ENCODE measurements around the gene CAMK2B.

CAMK2B gene

DNA sequence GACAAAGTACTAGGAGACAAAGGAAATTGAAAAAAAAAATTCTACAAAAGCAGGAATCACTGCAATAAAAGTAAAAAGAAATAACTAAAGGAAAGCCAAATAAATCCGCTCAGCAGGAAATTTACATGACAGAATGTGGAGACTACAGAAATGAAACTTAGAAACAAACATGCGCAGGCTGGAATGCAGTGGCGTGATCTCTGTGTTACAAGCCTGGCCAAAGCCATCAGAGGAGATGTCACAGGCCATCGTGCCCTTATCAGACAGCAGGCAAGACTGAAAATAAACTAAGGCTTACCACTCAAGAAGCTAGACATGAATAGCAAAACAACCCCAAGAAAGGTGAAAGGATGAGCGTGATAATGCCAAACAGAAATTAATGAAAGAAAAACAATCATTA is 6.3 kb upstream of the CAMK2B start:
- H3K4me3 ChIP-seq (replicated peaks in 1 of 2; ENCODE audit: low read depth in 2 of 2, low read length in 2 of 2), result no peak overlapping the region
- TF ChIP-seq, protein P1, sequence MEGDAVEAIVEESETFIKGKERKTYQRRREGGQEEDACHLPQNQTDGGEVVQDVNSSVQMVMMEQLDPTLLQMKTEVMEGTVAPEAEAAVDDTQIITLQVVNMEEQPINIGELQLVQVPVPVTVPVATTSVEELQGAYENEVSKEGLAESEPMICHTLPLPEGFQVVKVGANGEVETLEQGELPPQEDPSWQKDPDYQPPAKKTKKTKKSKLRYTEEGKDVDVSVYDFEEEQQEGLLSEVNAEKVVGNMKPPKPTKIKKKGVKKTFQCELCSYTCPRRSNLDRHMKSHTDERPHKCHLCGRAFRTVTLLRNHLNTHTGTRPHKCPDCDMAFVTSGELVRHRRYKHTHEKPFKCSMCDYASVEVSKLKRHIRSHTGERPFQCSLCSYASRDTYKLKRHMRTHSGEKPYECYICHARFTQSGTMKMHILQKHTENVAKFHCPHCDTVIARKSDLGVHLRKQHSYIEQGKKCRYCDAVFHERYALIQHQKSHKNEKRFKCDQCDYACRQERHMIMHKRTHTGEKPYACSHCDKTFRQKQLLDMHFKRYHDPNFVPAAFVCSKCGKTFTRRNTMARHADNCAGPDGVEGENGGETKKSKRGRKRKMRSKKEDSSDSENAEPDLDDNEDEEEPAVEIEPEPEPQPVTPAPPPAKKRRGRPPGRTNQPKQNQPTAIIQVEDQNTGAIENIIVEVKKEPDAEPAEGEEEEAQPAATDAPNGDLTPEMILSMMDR (IDR thresholded peaks at IDR 0.05; ENCODE audit: low read depth, low read length), result no peak
- no peak for DNase-seq (ENCODE audit: low read depth in 2 of 2)

DNA sequence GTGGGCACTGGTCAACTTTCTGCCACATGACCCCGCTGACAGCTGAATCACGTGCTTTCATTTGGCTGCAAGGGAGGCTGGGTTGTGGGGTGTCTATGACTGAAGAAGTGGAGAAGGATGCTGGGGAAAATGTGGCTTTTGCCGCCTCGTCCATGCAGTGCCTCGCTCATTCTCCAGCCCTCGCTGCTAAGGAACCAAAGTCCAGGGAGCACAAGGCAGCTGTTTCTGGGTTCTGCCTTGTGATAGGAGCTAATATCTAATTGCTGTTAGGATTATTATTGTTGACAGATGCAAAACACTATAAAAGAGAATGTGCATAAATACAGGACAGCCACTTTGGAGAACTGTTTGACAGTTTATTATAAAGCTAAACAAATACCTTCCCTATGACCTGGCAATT is 4.9 kb upstream of the CAMK2B start:
- DNase-seq (ENCODE audit: low read depth in 2 of 2), result no peak
- no peak overlapping the region for H3K4me3 ChIP-seq (replicated peaks in 1 of 2; ENCODE audit: low read depth in 2 of 2, low read length in 2 of 2)
- TF ChIP-seq, protein P1 (IDR thresholded peaks at IDR 0.05; ENCODE audit: low read depth, low read length), result no peak

DNA sequence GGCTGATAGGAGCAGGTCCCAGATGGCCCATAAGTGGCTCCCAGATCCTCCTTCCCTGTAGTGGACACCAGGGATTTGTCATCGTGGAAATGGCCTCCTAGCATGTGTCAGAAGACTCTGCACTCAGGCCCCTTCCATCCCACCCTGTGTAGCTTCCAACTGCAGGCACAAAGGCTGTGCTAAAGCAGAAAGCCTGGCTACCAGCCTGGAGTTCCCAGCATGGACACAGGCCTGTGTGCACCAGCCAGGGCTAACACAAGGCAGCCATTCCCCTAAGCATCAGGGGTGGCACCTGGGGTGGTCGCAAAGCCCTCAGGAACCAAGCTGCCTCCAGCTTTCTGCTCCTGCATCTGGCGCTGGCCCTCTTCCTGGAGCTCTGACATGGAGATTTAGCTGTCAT is 4.5 kb upstream of the CAMK2B start:
- no peak for DNase-seq (ENCODE audit: low read depth in 2 of 2)
- TF ChIP-seq, protein P1 (IDR thresholded peaks at IDR 0.05; ENCODE audit: low read depth, low read length), result no peak

DNA sequence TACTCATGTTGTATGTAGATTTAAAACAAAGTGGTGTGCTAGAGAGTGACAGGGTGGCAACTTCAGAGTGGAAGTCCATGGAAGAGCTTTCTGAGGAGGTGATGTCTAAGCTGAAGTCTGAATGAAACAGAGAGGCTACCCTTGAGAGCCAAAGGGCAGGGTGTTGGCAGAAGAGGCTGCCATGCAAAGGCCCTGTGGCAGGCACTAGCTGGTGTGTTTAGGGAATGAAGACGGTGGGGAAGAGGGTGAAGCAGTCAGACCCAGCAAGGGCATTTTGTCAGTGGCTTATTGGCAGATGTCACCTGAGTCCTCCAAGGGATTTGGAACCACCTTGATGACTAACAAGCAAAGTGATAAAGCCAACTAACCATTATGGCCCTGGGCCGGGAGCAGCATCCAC is 3.7 kb upstream of the CAMK2B start:
- H3K4me3 ChIP-seq (replicated peaks in 1 of 2; ENCODE audit: low read depth in 2 of 2, low read length in 2 of 2), result no peak overlapping the region
- TF ChIP-seq, protein P1 (IDR thresholded peaks at IDR 0.05; ENCODE audit: low read depth, low read length), result no peak
- DNase-seq (ENCODE audit: low read depth in 2 of 2), result no peak

More for the DNA sequence above, 4.5 kb upstream of the CAMK2B start:
- no peak overlapping the region for H3K4me3 ChIP-seq (replicated peaks in 1 of 2; ENCODE audit: low read depth in 2 of 2, low read length in 2 of 2)

DNA sequence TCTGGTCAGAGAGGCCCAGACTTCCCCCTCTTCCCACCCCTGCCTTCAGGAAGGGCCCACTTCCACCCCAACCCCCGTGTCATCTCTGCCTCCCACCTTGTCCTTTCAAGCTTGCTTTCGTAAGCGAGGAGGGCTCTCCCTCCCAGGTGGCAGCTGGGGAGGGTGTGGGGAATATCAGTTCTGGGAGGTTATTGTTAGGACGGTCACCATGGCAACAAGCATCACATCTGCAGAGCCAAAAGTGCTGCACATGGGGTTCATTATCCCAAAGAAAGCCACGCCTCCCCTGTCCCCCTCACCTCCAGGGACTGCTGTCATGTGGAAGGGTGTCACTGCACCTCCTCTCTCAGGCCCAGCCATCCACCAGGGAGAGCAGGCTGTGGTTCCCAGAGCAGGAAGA is 2.6 kb upstream of the CAMK2B start:
- TF ChIP-seq, protein P1 (IDR thresholded peaks at IDR 0.05; ENCODE audit: low read depth, low read length), result no peak
- no peak overlapping the region for H3K4me3 ChIP-seq (replicated peaks in 1 of 2; ENCODE audit: low read depth in 2 of 2, low read length in 2 of 2)
- DNase-seq (ENCODE audit: low read depth in 2 of 2), result no peak

DNA sequence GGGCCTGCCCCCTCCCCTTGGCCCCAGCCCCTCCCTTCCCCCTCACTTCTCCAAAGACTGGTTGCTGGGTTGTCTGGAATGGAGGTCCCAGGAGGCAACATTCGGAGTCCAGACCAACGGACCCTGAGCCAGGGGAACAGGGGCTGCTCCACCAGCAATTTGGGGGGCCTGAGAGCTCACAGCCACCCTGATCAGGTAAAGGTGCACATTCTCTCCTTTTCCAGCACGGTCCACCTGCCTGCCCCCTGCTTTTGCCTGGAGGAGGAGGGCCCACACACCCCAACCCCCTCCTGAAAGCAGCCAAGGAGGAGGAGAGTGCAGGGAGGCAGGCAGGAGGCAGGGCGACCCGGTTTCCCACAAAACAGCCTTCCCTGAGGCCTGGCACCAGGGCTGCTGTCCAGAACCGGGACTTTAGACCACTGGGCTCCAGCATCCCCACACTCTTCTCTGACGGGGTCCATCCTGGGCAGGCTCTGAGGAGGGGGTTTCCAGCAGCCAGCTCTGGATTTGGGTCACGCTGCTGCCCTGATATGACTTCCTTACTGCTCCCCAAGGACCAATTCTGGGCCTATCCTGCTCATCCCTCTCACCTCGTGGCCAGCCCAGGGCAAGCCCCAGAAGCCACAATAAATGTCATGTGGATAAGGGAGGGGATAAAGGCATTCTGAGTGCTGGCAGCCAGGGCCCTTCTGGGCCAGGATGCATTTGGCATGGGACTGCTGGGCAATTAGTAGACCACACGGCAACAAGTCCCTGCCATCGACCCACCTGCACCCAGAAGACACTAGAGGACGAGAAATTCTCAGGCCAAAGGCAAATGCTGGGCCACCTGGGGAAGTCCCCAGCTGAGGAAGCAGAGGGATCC is 1.1 kb upstream of the CAMK2B start:
- TF ChIP-seq, protein P1 (IDR thresholded peaks at IDR 0.05; ENCODE audit: low read depth, low read length), result no peak

More for the DNA sequence above, 1.1 kb upstream of the CAMK2B start:
- no peak overlapping the region for H3K4me3 ChIP-seq (replicated peaks in 1 of 2; ENCODE audit: low read depth in 2 of 2, low read length in 2 of 2)
- no peak for DNase-seq (ENCODE audit: low read depth in 2 of 2)
